M059J (cell line): ENCODE measurements around the gene ZNF556. TPM values are rescaled to one million over a fixed set of nuclear protein-coding genes. Genes with fewer than 3 reads are reported as not detected.

Experiments
- DNase-seq: peaks from one replicate; pipeline ENCODE4 v3.0.0-alpha.2; 2012; ENCODE audit warnings: low read depth
- total RNA-seq: library from RNA; depleted of rRNA; stranded (reverse); fragments of >200 nt; shearing (Covaris generic); gene quantifications from 2 replicates; pipeline ENCODE4 v1.2.3, GENCODE V29; 2014; rRNA removed

ZNF556 gene
- total RNA-seq: 0.52 TPM in 1 of 2 replicates, not detected in the other

- peak; percentile 72 for DNase-seq
These were observed at the start of gene ZNF556 for GRCh38 chr19:2867025-2867991. Gene ZNF556 (plus strand): TSS chr19:2867335. CDS start chr19:2867422, 87 bp downstream.

- DNase-seq: peak; percentile 92
These were observed 47.5 kb upstream of the ZNF556 start, which contains the start of gene ZNF554 for GRCh38 chr19:2819540-2820111. Gene ZNF554 (plus strand): TSS chr19:2819868. CDS start chr19:2820072, 204 bp downstream.

- DNase-seq: peak; percentile 26
These were observed 46.9 kb upstream of the ZNF556 start for GRCh38 chr19:2820112-2820702.

- no peak for DNase-seq
These were observed 44.3 kb upstream of the ZNF556 start for GRCh38 chr19:2822846-2823245.

- no peak for DNase-seq
These were observed 43.5 kb upstream of the ZNF556 start for GRCh38 chr19:2823646-2824045.

GRCh38 chr19:2824129-2824528, 43.0 kb upstream of the ZNF556 start:
- no peak for DNase-seq

DNA sequence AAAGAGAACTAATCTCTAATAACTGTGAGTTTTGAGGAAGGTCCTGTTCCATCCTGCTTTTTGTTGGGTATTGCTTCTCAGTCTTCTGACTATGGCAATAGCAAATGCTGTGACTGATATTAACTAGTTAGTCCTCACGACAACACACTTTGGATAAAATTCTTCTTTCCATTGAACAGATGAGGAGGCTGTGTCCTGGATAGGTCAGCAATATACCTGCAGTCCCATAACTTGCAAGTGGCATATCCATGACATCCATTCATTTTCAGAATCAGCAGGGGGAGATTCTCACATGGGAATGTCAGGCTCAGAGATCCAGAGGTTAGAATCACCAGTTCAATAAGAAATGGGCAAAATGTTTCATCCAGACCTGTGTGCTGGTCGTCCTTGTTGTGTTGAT, 40.1 kb upstream of the ZNF556 start:
- no peak for DNase-seq

DNA sequence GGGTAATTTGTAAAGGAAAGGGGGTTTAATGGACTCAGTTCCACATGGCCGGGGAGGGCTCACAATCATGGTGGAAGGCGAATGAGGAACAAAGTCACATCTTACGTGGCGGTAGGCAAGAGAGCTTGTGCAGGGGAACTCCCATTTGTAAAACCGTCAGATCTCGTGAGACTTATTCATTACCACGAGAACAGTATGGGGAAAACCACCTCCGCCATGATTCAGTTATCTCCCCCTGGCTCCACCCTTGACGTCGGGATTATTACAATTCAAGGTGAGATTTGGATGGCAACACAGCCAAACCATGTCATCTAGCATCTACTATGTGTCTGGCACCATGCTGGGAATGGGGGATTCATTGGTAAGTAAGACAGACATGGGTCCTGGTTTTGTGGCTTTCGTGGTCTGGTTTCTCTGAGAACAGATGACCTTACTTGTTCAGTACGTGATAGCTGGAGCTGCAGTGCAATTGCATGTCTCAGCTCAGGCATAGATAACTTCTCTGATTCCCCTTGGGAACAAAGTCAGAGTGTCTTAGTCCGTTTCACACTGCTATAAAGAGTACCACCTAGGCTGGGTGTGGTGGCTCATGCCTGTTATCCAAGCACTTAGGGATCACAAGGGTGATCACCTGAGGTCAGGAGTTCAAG, 39.2 kb upstream of the ZNF556 start:
- DNase-seq: no peak

GRCh38 chr19:2834294-2834871, 32.8 kb upstream of the ZNF556 start:
- no peak for DNase-seq

DNA sequence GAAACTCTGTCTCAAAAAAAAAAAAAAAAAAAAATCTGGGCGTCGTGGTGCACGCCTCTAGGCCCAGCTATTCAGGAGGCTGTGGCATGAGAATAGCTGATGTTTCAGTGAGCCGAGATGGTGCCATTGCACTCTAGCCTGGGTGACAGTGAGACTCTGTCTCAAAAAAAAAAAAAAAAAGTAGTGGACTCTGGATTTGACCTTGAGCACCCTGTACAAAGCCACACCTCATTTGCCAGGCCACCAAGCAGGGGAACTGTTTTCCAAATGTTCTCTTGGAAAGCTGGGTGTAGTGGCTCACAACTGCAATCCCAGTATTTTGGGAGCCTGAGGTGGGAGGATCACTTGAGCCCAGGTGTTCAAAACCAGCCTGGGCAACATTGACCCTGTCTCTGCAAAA, 29.7 kb upstream of the ZNF556 start:
- DNase-seq: no peak

GRCh38 chr19:2840794-2841791, 26.0 kb upstream of the ZNF556 start, which contains the start of gene ZNF555:
Gene ZNF555 (plus strand): TSS chr19:2841475. CDS start chr19:2841573, 98 bp downstream.
- peak; percentile 99 for DNase-seq

GRCh38 chr19:2841855-2842574, 25.1 kb upstream of the ZNF556 start:
- no peak for DNase-seq

GRCh38 chr19:2845107-2845506, 22.0 kb upstream of the ZNF556 start:
- no peak for DNase-seq

DNA sequence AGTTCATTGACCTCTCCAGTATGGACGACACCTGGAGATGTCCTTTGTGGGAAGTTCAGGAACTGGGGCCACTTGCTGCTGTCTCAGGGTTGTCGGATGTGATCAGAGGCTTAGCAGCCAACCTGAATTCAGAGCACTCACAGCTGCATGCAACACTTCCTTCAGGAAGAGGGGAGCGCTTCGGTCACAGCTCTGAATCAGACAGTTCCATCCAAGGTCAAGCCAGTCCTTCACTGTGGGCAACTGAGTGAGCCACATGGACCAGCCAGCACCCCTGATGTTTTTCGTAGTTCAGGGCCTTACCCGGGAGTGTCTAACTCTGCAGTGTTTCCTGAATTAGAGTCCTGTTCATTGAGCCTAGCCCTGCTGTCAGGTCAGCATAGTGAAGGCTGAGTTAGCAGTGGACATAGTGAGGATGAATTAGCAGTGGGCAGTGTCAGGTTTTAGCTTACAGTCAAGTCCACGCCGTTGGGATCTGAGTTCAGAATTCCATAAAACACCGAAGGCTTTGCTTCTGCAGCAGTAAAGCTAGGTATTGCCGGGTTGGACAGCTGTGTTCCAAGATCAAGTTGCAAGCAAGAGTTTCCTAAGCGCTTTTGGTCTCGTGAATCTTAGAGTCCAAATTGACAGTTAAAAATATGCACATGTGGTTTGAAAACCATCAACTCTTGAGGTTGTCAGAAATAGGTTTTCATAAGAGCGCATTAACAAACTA, 20.8 kb upstream of the ZNF556 start:
- DNase-seq: no peak

DNA sequence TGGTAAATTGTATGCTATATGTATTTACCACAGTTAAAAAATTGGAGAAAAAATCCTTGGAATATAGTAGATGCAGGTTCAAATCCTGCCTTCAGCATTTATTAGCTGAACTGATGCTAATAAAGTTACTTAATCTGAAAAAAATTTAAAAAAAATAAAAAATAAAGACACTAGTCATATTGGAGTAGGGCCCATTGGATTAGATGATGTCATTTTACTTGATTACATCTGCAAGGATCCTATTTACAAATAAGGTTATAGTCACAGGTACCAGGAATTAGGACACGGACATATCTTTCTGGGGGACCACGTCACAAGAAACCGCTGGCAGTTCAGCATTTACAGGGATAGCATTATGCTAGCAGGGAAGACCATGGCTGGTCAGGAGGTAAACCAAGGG, 19.6 kb upstream of the ZNF556 start:
- DNase-seq: no peak

- DNase-seq: no peak
These were observed 18.5 kb upstream of the ZNF556 start for GRCh38 chr19:2848616-2849015.

GRCh38 chr19:2850256-2850925, 16.7 kb upstream of the ZNF556 start:
- no peak for DNase-seq

DNA sequence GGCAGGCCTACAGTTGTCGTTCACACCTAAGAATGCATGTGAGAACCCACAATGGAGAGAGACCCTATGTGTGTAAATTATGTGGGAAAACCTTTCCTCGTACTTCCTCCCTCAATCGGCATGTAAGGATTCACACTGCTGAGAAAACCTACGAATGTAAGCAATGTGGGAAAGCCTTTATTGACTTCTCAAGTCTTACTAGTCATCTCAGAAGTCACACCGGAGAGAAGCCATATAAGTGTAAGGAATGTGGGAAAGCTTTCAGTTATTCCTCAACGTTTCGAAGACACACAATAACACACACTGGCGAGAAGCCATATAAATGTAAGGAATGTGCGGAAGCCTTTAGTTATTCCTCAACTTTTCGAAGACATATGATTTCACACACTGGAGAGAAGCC, 14.5 kb upstream of the ZNF556 start:
- no peak for DNase-seq
